SHP77 (cell line): ENCODE measurements around the gene CNTNAP5.

Source experiments
- DNase-seq, 2 experiments: peaks; one replicate each; lab custom pipeline; 2025; lab: John Stamatoyannopoulos, UW

CNTNAP5 gene

GRCh38 chr2:124814968-124815745 lies 790.1 kb downstream of the CNTNAP5 start:
- no peak for DNase-seq

DNA sequence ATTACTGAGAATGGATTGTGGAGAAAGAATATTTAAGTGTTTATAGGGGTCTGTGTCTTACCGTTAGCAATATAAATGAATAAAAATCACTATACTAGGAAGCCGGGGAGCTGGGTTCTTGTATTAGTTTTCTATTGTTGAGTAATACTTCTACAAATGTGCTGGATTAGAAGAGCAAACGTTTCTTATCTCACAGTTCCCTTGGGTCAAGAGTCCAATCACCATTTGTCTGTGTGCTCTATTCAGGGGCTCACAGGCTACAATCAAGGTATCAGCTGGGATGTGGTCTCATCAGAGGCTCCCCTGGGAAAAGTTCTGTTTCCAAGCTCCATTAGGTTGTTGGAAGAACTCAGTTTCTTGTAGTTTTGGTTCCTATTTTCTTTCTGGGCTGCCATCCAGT lies 790.9 kb downstream of the CNTNAP5 start:
- no peak for DNase-seq

DNA sequence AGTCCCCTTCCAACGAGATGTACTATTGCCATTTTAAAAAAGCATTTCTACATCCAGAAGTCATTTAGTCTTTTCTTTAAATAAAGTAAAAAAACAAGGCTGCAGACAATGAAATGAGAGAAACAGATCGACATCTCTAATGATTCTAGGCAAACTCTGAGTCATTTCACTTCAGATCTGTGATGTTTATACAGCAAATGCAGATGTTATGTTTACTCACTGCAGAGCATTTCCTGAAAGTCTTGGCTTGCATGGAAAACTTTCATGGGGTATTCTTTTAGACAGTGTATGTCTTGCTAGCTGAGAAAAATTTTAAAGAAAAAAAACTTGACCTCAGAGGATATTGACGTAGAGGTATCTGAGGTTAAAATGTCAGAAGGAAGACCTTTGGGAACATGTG lies 797.4 kb downstream of the CNTNAP5 start:
- no peak for DNase-seq

GRCh38 chr2:124824441-124824840 lies 799.4 kb downstream of the CNTNAP5 start:
- DNase-seq = no peak

DNA sequence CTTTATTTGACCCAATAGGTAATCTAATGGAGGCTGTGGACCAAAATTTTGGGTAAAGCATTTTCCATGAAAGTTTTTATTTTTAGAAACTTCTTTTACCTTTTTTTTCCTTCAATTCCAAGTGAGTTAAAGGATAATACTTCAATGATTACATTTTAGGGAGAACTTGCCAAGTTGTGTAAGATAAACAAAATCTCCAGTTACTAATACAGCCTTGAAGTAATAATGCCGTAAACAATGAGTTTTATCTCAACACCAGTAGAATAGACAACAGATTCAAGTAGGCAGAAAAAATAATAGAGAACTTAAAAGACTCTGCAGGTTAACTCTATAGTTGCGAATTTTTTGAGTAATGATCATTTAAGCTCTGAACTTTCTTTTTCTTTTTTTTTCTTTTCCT lies 807.4 kb downstream of the CNTNAP5 start:
- no peak for DNase-seq

- no peak for DNase-seq
Observed at GRCh38 chr2:124834331-124834730, 809.2 kb downstream of the CNTNAP5 start.

DNA sequence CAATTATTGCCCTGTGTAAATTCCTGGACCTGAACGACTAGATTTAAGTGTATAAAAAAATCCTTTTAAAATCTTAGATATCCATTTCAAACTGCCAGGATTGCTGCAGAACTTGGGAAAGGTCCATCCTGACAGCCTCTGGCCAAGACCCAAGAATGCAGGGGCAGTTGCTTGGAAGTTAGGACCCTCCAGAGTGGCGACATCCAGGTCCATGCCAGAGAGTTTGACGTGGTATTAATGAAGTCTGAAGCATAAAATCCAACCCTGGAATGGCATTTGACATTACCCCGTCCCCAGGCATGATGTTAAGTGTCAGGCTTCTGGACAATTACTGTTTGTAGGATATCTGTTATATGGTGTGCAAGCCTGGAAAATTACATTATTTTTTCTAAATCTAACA lies 810.2 kb downstream of the CNTNAP5 start:
- no peak for DNase-seq

DNA sequence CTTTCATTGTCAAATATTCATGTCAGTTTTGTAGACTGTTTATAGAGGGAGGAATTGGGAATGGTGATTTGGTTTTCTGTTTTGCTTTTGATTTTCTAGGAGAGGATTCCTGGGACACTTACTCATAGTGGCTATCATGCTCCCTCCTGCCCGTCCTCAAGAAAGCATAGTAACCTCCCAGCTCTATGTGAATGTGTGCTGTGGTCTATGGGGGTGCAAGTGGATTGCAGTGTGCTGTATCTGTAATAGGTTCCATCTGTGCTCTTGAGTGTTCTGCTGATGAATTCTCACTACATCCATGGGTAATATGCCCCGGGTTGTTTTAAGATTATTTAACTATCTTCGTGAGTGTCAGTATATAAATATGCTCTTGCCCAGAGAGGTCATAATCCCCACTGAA lies 811.3 kb downstream of the CNTNAP5 start:
- no peak for DNase-seq

GRCh38 chr2:124837496-124837895 lies 812.4 kb downstream of the CNTNAP5 start:
- no peak for DNase-seq

- no peak for DNase-seq
Observed at GRCh38 chr2:124838406-124838805, 813.3 kb downstream of the CNTNAP5 start.

- no peak for DNase-seq
Observed at GRCh38 chr2:124867247-124867646, 842.2 kb downstream of the CNTNAP5 start.

DNA sequence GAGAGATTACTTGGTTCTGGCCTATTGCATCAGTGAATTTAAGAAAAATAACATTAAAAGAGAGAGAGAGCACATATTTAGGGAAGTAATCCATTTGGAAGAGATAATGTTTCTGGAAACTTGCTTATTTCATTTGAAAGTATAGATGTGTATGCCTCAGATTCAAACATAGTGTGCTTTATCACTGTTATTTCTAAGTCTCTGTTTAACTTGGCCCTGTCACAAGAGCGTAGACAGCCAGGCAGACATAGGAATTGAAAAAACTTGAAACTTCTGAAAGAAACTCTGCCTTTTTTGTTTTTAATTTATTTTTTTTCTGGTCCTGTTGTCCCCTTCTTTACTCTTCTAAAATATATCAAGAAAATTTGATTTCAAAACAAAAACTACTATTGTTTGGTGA lies 849.1 kb downstream of the CNTNAP5 start:
- DNase-seq = no peak

DNA sequence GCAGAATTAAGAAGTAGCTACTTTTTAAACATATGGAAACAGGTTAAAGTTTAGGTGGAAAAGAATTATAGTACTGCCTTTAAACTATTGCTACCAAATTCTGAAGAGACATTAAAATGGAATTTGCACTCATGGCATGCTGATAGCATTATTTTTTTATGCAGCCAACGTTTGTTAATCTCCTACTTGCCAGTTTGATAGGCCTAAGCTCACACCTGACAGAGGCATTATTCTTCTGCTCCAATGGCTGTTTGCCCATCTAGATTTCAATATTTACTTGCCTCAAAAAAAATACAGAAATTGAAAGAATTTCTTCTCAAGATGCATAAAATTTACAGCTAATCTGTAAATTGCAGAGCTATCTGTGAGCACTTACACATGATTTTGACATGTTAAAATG lies 849.6 kb downstream of the CNTNAP5 start:
- DNase-seq = no peak

- no peak for DNase-seq
Observed at GRCh38 chr2:124875627-124876244, 850.6 kb downstream of the CNTNAP5 start.

DNA sequence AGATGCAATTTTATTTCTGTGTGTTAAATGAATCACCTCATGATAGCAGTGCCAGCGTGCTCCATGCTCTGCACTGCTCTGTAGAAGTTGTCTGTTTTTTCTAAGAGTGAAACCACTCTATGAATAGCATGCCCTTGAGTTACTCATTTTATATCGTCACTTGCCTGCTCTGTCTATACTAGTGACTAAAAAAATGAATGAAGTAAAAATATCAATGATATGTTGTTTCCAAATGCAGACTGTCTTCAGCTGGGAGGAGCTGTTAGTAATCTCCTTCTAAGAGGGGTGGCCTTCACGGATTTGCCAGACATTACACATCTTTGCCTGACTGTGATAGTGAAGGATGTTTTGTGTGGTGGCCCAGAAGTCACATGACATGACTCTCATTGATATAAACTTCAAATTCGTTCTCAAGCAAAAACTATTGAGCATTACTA lies 852.1 kb downstream of the CNTNAP5 start:
- DNase-seq = no peak

DNA sequence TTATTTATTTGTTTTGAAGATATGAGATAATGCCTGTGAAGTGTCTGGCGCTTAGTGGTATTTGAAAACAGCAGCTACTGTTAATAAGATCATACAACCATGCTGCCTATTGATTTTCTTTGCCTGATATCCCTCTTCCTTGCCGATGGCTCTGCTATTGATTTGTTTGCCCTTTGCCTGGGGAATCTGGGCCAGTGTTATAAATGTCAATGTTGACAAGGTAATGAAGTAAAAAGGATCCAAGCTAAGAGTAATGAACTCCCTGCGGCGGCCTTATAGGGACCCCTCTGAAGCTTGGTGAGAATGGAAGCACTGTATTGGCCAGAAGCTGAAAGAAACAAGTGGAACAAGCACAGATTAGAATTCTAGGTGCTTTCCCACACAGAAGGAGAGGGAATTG lies 854.6 kb downstream of the CNTNAP5 start:
- DNase-seq = no peak

DNA sequence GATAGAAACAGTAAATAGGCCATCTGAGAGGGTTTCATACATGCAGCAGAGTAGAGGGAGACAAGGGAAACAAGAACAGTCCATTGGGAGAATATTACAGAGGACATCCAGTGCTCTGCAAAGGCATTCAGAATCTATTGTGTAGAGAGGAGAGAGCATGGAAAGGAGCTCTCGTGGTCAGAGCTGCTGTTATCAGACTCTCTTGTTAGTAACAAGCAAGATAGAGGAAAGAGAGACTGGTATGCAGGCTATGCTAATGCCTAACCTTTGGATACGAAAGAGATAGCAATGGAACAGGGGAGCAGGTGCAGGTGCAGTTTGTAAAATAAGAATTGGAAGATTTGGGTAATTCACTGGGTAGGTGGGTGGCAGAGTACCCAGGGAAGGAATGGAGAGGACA lies 855.9 kb downstream of the CNTNAP5 start:
- no peak for DNase-seq

DNA sequence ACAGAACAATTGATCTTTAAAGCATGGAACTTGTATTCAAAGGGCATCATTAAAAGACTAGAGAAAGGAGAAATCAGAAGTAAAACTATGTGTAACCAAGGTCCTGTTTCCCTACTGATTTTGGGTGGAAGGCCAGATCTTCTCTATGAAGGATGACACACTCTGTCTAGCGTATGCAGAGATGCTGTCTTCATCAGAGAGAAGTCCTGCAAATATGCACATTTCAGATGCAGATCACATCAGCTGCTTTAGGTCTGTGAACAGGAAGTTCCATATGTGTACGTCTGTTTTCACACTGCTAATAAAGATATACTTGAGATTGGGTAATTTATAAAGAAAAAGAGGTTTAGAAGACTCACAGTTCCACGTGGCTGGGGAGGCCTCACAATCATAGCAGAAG lies 857.3 kb downstream of the CNTNAP5 start:
- DNase-seq = no peak

DNA sequence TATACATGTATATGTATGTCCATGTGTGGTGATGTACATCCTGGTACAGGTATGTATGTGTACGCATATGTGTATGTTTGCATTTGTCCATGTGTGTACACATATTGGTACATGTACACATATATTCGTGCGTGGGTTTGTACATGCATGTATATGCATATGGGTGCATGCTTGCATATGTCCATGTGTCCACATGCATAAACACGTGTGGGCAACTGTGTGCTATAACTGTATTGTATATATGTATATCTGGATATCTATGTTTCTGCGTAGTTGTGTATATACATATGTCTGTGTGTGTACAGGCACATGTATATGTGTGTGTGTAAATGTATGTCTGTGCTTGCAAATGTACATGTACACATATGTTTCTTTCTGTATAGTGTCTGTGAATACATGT lies 858.5 kb downstream of the CNTNAP5 start:
- DNase-seq = no peak

DNA sequence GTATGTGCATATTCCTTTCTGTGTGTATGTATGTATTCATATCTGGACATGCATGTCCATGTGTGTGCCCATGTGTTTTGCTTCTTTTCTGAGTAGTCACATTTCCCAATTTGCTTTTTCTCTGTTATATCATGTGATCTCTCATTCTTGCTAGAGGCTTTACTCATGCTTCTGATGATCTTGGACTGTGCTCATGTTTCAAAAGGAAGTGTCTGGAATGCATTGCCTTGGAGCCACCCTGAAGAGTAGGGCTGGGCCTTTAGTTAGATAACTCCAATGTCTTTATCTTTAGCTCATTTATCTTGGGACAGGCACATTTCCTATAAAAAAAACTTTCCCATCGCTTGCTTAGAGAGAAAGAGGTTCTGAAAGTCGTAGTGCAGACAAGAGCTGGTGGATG lies 859.2 kb downstream of the CNTNAP5 start:
- DNase-seq = no peak

GRCh38 chr2:124886216-124886615 lies 861.1 kb downstream of the CNTNAP5 start:
- DNase-seq = no peak

DNA sequence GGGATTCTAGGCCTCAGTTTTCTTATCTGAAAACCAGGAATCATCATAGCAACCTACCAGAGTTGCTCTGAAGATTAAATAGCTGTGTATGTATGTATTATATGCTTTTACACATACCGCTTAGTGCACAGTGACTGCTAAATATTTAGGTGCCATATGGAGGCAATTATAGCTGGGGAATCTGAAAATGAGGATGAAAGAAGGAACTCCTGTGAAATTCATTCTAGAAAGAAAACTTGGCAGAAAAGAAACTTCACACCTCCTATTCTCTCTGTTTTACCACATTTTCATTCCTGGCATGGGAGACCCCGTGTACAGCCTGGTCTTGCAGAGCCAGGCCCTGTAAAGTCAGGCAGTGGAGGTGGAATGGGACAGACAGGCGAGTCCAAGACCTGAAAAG lies 862.4 kb downstream of the CNTNAP5 start:
- no peak for DNase-seq

DNA sequence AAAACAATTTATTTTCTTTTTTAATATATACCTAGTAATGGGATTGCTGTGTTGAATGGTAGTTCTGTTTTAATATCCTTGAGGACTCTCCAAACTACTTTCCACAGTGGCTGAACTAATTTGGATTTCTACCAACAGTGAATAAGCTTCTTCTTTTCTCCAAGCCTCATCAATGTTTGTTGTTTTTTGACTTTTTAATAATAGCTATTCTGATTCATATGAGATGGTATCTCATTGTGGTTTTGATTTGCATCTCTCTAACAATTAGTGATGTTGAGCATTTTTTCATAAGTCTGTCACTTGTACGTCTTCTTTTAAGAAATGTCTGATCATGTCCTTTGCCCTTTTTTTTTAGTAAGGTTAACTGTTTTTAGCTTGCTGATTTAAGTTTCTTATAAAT lies 863.3 kb downstream of the CNTNAP5 start:
- DNase-seq = no peak

GRCh38 chr2:124894199-124894598 lies 869.1 kb downstream of the CNTNAP5 start:
- no peak for DNase-seq
